ENCODE data around the gene MLLT11. TPM values are rescaled to one million over a fixed set of nuclear protein-coding genes. Genes with fewer than 3 reads are reported as not detected.
A peak's percentile ranks its signal among the peaks of the same experiment; 100 is the strongest.

The MLLT11 gene, protein sequence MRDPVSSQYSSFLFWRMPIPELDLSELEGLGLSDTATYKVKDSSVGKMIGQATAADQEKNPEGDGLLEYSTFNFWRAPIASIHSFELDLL
- total RNA-seq = 16.8 and 16.9 TPM in 2 replicates
- 34.3 and 37.6 TPM in 2 replicates for polyA plus RNA-seq

DNA sequence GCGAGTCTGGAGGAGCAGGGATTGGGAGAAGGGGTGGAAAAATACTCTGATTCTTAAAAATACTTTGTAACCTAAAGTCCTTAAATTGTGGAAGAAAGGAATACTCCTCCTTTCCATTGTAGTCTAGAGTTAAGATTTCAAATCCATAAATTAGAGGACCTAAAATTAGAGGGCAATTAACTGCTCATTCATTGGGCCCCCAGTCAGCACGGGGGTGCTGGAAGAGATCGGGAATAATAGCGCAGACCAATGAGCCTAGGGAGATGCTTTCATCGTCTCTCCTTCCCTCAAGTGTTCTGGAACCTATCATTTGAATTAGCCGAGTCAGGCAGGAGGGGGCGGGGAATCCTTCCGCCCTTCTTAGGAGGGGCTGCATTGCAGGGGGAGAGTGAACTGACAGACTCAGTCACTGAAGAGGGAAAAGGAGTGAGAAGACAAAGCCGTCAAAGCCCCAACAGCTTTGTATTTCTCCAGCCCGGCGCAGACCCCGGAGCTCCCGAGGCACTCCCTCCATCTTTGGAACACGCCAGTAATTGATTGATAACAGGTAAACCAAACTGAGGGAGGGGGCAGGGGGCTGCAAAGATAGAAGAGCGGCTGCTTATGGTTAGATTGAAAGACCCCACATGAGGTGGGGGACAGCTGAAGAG is at the start of gene MLLT11:
Gene MLLT11, plus strand, starts transcription at position 391 of the 650 bp plus-strand sequence. CDS start 6,828 bp downstream, outside the sequence.
- Histone ChIP-seq H3K36me3 (replicated peaks; ENCODE audit: insufficient read depth, low read depth) (no peaks in the 10 kb centered on the region), H3K4me1 (ENCODE audit: insufficient read depth) (peaks cover 37% of the 10 kb centered on the region), H3K4me3 (peak within 1 kb of the TSS; percentile 99), H4K20me1 (ENCODE audit: insufficient read depth, poor library complexity, severe bottlenecking) (peaks cover 19% of the 10 kb centered on the region), H3K27me3 (no peaks in the 10 kb centered on the region), H3K79me2 (peaks cover 95% of the 10 kb centered on the region), H3K9me2 (replicated peaks; ENCODE audit: insufficient read depth) (no peaks in the 10 kb centered on the region), H3K9me3 (ENCODE audit: low read depth) (no peaks in the 10 kb centered on the region), H2AFZ (peak within 1 kb of the TSS; percentile 92), H3K27ac (peak within 1 kb of the TSS; percentile 100), H3K4me2 (peak within 1 kb of the TSS; percentile 96)
- WGBS (ENCODE audit: low lambda C conversion rate, missing lambda C conversion rate) = 2% methylated on average over 15 of the region's 15 CpGs
- TF ChIP-seq, protein P1, sequence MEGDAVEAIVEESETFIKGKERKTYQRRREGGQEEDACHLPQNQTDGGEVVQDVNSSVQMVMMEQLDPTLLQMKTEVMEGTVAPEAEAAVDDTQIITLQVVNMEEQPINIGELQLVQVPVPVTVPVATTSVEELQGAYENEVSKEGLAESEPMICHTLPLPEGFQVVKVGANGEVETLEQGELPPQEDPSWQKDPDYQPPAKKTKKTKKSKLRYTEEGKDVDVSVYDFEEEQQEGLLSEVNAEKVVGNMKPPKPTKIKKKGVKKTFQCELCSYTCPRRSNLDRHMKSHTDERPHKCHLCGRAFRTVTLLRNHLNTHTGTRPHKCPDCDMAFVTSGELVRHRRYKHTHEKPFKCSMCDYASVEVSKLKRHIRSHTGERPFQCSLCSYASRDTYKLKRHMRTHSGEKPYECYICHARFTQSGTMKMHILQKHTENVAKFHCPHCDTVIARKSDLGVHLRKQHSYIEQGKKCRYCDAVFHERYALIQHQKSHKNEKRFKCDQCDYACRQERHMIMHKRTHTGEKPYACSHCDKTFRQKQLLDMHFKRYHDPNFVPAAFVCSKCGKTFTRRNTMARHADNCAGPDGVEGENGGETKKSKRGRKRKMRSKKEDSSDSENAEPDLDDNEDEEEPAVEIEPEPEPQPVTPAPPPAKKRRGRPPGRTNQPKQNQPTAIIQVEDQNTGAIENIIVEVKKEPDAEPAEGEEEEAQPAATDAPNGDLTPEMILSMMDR (IDR thresholded peaks at IDR 0.05; ENCODE audit: poor library complexity) = no peak
- TF ChIP-seq EZH2phosphoT487 (IDR thresholded peaks at IDR 0.05; ENCODE audit: low read depth, severe bottlenecking, unreplicated experiment) (no peak), EZH2 (IDR thresholded peaks at IDR 0.05; ENCODE audit: borderline replicate concordance) (no peak)
- DNase-seq (ENCODE audit: low spot score) = peak; percentile 83

DNA sequence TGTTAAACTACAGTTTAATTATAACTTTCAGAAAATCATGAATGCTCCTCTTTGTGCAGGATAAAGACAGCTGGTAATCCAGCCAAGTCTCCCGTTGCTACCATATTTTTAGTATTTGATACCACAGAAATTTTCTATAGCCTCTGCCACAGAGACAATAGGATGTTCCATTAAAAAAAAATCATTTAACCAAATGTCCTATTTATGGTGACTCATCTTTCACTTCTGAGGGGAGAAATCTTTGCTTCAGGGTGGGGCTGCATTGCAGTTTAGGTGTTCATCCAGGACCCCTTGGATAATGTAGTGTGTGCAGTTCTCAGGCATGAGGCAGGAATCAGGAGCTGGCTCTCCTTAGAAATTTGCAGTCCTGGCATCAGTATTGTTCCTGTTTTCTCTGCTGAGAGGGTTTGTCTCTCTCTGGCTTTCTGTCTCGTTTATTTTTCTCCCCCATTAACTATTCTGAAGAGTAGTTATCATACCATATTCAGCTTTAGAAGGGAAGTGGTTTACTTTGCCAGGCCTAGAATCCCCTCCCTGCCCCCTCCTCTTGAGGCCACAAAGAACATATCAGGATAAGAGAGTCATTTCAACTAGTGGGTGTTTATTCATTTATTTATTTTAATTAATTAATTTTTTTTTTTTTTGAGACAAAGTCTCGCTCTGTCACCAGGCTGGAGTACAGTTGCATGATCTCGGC is 48.9 kb upstream of the MLLT11 start:
- H3K4me2 ChIP-seq = no peak overlapping the region
- DNase-seq (ENCODE audit: low spot score) = no peak
- peaks cover 59% of the 10 kb centered on the region for H3K79me2 ChIP-seq
- H2AFZ ChIP-seq = no peak overlapping the region
- H3K27me3 ChIP-seq = no peaks in the 10 kb centered on the region
- peaks cover 45% of the 10 kb centered on the region for H3K4me1 ChIP-seq (ENCODE audit: insufficient read depth)
- no peaks in the 10 kb centered on the region for H3K9me3 ChIP-seq (ENCODE audit: low read depth)
- no peaks in the 10 kb centered on the region for H3K36me3 ChIP-seq (replicated peaks; ENCODE audit: insufficient read depth, low read depth)
- TF ChIP-seq EZH2 (IDR thresholded peaks at IDR 0.05; ENCODE audit: borderline replicate concordance) (no peak), EZH2phosphoT487 (IDR thresholded peaks at IDR 0.05; ENCODE audit: low read depth, severe bottlenecking, unreplicated experiment) (no peak)
- TF ChIP-seq, protein P1 (IDR thresholded peaks at IDR 0.05; ENCODE audit: poor library complexity) = no peak
- H4K20me1 ChIP-seq (ENCODE audit: insufficient read depth, poor library complexity, severe bottlenecking) = no peaks in the 10 kb centered on the region
- H3K4me3 ChIP-seq = no peak overlapping the region
- H3K9me2 ChIP-seq (replicated peaks; ENCODE audit: insufficient read depth) = no peaks in the 10 kb centered on the region
- H3K27ac ChIP-seq = peak overlapping the region; percentile 82
- 86% methylated on average over 4 of the region's 4 CpGs for WGBS (ENCODE audit: low lambda C conversion rate, missing lambda C conversion rate)

DNA sequence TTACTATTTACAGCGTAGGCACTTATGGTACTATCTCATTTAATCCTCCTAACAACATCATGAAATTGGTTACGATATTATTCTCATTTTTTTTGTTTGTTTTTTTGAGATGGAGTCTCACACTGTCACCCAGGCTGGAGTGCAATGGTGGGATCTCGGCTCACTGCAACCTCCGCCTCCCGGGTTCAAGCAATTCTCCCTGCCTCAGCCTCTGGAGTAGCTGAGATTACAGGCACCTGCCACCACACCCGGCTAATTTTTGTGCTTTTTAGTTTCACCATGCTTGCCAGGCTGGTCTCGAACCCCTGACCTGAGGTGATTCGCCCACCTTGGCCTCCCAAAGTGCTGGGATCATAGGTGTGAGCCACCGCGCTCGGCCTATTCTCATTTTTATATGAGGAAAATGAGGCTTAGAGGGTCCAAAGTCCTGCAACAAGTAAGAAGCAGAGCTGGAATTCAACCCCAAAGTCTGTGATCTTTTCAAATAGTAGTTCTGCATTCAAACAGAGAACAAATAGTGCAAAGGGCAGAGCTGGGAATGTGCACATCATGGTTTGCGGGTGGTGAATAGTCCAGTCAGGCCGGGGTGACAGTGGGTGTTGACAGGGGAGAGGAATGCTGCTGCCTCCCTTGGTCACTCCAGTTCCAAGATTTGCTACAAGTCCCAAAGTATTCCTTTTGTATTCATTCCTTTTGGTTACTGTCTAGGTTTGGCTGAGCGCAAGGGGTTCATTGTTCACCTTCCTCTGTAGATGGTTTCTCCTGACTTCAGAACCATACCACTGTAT is 47.3 kb upstream of the MLLT11 start:
- WGBS (ENCODE audit: low lambda C conversion rate, missing lambda C conversion rate) = 75% methylated on average over 14 of the region's 14 CpGs
- Histone ChIP-seq H2AFZ (no peak overlapping the region), H3K4me2 (peak overlapping the region; percentile 52), H3K79me2 (peaks cover 61% of the 10 kb centered on the region), H3K27me3 (no peaks in the 10 kb centered on the region), H3K4me3 (no peak overlapping the region), H3K9me3 (ENCODE audit: low read depth) (no peaks in the 10 kb centered on the region), H3K27ac (peak overlapping the region; percentile 82), H3K9me2 (replicated peaks; ENCODE audit: insufficient read depth) (no peaks in the 10 kb centered on the region), H3K36me3 (replicated peaks; ENCODE audit: insufficient read depth, low read depth) (no peaks in the 10 kb centered on the region), H4K20me1 (ENCODE audit: insufficient read depth, poor library complexity, severe bottlenecking) (no peaks in the 10 kb centered on the region), H3K4me1 (ENCODE audit: insufficient read depth) (peaks cover 34% of the 10 kb centered on the region)
- TF ChIP-seq, protein P1 (IDR thresholded peaks at IDR 0.05; ENCODE audit: poor library complexity) = no peak
- TF ChIP-seq EZH2phosphoT487 (IDR thresholded peaks at IDR 0.05; ENCODE audit: low read depth, severe bottlenecking, unreplicated experiment) (no peak), EZH2 (IDR thresholded peaks at IDR 0.05; ENCODE audit: borderline replicate concordance) (no peak)
- DNase-seq (ENCODE audit: low spot score) = peak; percentile 73
